ENCODE measurements around the gene HADH. TPM values are rescaled to one million over a fixed set of nuclear protein-coding genes. Genes with fewer than 3 reads are reported as not detected.

HADH gene
- total RNA-seq, 1 donor from 2014 or later, result 71.0 TPM

- TF ChIP-seq, protein P1, sequence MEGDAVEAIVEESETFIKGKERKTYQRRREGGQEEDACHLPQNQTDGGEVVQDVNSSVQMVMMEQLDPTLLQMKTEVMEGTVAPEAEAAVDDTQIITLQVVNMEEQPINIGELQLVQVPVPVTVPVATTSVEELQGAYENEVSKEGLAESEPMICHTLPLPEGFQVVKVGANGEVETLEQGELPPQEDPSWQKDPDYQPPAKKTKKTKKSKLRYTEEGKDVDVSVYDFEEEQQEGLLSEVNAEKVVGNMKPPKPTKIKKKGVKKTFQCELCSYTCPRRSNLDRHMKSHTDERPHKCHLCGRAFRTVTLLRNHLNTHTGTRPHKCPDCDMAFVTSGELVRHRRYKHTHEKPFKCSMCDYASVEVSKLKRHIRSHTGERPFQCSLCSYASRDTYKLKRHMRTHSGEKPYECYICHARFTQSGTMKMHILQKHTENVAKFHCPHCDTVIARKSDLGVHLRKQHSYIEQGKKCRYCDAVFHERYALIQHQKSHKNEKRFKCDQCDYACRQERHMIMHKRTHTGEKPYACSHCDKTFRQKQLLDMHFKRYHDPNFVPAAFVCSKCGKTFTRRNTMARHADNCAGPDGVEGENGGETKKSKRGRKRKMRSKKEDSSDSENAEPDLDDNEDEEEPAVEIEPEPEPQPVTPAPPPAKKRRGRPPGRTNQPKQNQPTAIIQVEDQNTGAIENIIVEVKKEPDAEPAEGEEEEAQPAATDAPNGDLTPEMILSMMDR (conservative IDR thresholded peaks at IDR 0.05), result no peak
- H3K27ac Mint-ChIP-seq (ENCODE audit: unreplicated experiment), result no peak overlapping the region
- peaks cover 20% of the 10 kb centered on the region for H3K4me1 Mint-ChIP-seq
- peaks cover 9% of the 10 kb centered on the region for H3K36me3 Mint-ChIP-seq (ENCODE audit: low read depth)
- no peaks in the 10 kb centered on the region for H3K27me3 Mint-ChIP-seq (ENCODE audit: low read depth)
- no peaks in the 10 kb centered on the region for H3K9me3 Mint-ChIP-seq
- no peak for DNase-seq (ENCODE audit: low read depth, low spot score)
- H3K4me3 Mint-ChIP-seq, result no peak overlapping the region
Measured at GRCh38 chr4:108060686-108061321, 71.1 kb downstream of the HADH start.

DNA sequence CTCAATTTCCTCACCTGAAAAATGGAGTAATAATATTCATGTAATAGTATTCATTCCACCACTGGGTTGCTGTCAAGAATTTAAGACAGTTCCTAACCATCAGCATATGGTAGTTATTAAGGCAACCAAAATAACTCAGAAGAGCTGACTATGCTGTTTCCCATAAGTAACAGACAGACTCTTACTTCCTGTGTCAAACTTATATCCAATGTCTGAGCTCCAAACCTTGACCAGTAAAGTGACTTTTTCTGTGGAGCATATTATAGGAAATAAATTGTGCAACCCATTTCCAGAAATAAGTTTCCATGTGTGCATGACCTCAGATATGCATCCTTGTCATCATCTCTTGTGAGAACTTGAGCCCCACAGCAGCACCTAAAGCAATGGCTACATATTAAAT is 78.8 kb downstream of the HADH start:
- H3K27ac Mint-ChIP-seq (ENCODE audit: unreplicated experiment), result no peak overlapping the region
- TF ChIP-seq, protein P1 (conservative IDR thresholded peaks at IDR 0.05), result no peak
- H3K4me3 Mint-ChIP-seq, result no peak overlapping the region

GRCh38 chr4:108070775-108071174 is 81.1 kb downstream of the HADH start:
- no peak for DNase-seq (ENCODE audit: low read depth, low spot score)
- H3K9me3 Mint-ChIP-seq, result no peaks in the 10 kb centered on the region
- H3K27ac Mint-ChIP-seq (ENCODE audit: unreplicated experiment), result no peak overlapping the region
- peaks cover 8% of the 10 kb centered on the region for H3K4me1 Mint-ChIP-seq
- no peak overlapping the region for H3K4me3 Mint-ChIP-seq
- H3K27me3 Mint-ChIP-seq (ENCODE audit: low read depth), result no peaks in the 10 kb centered on the region
- H3K36me3 Mint-ChIP-seq (ENCODE audit: low read depth), result peaks cover 8% of the 10 kb centered on the region
- TF ChIP-seq, protein P1 (conservative IDR thresholded peaks at IDR 0.05), result no peak

More for the DNA sequence above, 78.8 kb downstream of the HADH start:
- H3K27me3 Mint-ChIP-seq (ENCODE audit: low read depth), result no peaks in the 10 kb centered on the region
- H3K4me1 Mint-ChIP-seq, result peaks cover 8% of the 10 kb centered on the region
- H3K9me3 Mint-ChIP-seq, result no peaks in the 10 kb centered on the region
- DNase-seq (ENCODE audit: low read depth, low spot score), result no peak
- H3K36me3 Mint-ChIP-seq (ENCODE audit: low read depth), result peaks cover 11% of the 10 kb centered on the region

DNA sequence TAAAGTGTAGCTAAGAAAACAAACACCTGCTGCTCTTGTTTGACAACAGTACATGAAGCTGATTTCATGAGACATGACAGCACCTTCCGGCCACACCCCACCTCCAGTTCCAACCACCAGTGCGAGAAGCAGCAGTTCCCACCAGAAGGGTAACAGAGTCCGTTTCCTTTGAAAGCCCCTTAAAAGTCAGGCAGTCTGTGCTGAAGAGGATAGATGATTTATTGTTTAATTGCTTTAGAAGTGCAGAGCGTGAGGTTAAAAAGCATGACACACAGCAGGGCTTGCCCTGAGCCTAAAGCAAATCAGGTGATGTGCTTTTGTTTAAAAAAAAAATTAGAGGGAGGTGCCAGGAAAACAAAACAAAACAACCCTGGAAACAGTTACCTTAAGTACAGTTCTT is 82.6 kb downstream of the HADH start:
- DNase-seq (ENCODE audit: low read depth, low spot score), result no peak
- Mint-ChIP-seq H3K27ac (ENCODE audit: unreplicated experiment) (no peak overlapping the region), H3K27me3 (ENCODE audit: low read depth) (no peaks in the 10 kb centered on the region), H3K4me3 (no peak overlapping the region), H3K4me1 (peaks cover 8% of the 10 kb centered on the region), H3K36me3 (ENCODE audit: low read depth) (peaks cover 3% of the 10 kb centered on the region), H3K9me3 (no peaks in the 10 kb centered on the region)
- TF ChIP-seq, protein P1 (conservative IDR thresholded peaks at IDR 0.05), result no peak

DNA sequence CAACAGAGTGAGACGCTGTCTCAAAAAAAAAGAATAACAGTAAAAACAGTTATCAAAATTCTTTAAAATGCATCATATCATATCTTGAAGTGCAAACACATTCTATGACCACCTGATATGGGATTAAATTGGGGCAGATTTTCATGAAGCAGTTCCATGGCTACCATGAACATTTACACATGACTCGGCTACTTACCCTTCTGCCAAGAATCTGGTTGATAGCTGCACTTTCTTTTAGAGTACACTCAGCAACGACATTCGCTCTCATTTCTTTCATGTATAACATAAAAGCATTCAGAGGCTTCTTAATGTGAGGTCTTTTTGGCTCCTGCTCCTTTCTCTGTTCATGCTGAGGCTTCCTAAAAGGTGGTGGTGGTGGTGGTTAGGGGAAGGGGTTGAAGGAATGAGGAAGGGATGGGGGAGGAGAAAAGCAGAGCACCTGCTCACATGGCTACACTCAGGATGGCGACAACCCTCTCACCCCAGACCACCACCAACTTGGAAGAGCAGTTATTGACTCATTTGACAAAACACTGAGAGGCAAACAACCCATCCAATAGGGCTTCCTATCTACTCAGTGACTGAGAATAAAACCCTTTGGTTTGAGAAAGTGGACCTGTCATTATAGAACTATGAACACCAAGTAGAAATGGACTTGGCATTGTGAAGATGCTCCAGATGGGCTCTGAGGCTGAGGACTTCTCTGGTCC is 88.5 kb downstream of the HADH start:
- Mint-ChIP-seq H3K4me1 (no peaks in the 10 kb centered on the region), H3K27ac (ENCODE audit: unreplicated experiment) (no peak overlapping the region), H3K9me3 (no peaks in the 10 kb centered on the region), H3K27me3 (ENCODE audit: low read depth) (no peaks in the 10 kb centered on the region), H3K36me3 (ENCODE audit: low read depth) (peaks cover 7% of the 10 kb centered on the region), H3K4me3 (no peak overlapping the region)
- TF ChIP-seq, protein P1 (conservative IDR thresholded peaks at IDR 0.05), result no peak
- DNase-seq (ENCODE audit: low read depth, low spot score), result no peak
